Vagina (tissue), 2 donors: Measurements from ENCODE around the gene PPP4C.

ENCODE experiments used
- CTCF ChIP-seq, 3 experiments: fragments of 450-650 bp in 2 of 3; fragments of 200-600 bp in 1 of 3; sonication (generic) in 1 of 3; IDR thresholded peaks; one replicate each; pipeline ENCODE4 v1.5.1; 2017 to 2019; ENCODE audit warnings: antibody characterized with exemption in 3 of 3, mild to moderate bottlenecking in 2 of 3, moderate library complexity in 2 of 3
- POLR2AphosphoS5 ChIP-seq, 2 donors: sonication (generic); formaldehyde crosslinking; IDR thresholded peaks; one replicate each; pipeline ENCODE4 v1.9.0; 2017; ENCODE audit warnings: antibody characterized with exemption in 2 of 2, mild to moderate bottlenecking in 2 of 2, low read depth in 1 of 2; ENCODE audit not compliant: insufficient read depth in 1 of 2

DNA sequence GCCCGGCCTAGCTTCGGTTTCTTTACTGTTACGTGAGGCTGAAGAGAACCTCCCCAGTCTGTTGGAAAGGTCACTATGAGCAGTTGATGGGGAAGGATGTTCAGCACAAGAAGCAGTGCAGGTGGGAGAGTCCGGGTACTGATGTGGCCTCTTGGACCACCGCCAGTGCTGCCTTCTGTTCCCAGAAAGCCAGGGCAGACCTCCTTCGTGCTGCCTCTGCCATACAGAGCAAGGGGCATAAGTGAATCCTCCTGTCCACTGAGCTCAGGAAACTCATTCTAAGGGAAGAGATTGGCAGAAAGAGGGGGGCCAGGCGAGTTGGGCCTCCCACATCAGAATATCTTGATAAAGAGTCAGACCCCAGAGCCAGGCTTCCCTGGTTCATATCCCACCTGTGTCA is 3.7 kb downstream of the PPP4C start:
- TF ChIP-seq CTCF (IDR thresholded peaks at IDR 0.05) (no peak), POLR2AphosphoS5 (IDR thresholded peaks at IDR 0.05; ENCODE audit: insufficient read depth in 1 of 2, low read depth in 1 of 2) (no peak)
